Astrocyte of the cerebellum (primary cell): ENCODE data around the gene MGME1.
A peak's percentile ranks its signal among the peaks of the same experiment; 100 is the strongest.

Source experiments
- DNase-seq: peaks from one replicate; pipeline ENCODE4 v3.0.0-alpha.2; 2011; ENCODE audit warnings: low read depth
- H3K4me3 ChIP-seq: 2 replicates; pipeline ENCODE4 v1.5.1; 2011; ENCODE audit warnings: mild to moderate bottlenecking, low read depth, low read length, moderate library complexity
- in situ Hi-C: cut with HindIII; loops from 2 replicates; pipeline ENCODE4 v1.10.0; 2017; ENCODE audit warnings: low sequenced_read_pairs
- TF ChIP-seq, protein P1 (sequence below): IDR thresholded peaks from 2 replicates; pipeline ENCODE4 v1.5.1; 2012; ENCODE audit warnings: low read length, low read depth, moderate library complexity, mild to moderate bottlenecking; ENCODE audit errors: missing control alignments

The MGME1 gene

DNA sequence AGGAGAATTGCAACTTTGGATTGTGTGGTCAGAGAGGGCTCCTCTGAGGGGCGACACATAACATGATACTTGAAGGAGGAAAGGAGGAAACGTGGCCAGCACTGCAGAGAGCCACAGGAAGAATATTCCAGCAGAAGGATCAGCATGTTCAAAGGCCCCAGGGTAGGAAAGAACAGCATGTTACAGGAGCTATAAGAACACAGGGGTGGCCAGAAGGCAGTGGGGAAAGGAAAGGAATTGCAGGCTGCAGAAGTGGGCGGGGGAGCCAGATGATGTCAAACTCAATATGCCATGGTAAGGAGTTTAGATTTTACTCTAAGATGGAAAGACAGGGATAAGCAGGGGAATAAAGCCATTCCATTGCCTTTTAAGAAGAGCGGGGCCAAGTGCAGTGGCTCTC is 30.7 kb downstream of the MGME1 start:
- in situ Hi-C loops: no loop called here
- TF ChIP-seq, protein P1, sequence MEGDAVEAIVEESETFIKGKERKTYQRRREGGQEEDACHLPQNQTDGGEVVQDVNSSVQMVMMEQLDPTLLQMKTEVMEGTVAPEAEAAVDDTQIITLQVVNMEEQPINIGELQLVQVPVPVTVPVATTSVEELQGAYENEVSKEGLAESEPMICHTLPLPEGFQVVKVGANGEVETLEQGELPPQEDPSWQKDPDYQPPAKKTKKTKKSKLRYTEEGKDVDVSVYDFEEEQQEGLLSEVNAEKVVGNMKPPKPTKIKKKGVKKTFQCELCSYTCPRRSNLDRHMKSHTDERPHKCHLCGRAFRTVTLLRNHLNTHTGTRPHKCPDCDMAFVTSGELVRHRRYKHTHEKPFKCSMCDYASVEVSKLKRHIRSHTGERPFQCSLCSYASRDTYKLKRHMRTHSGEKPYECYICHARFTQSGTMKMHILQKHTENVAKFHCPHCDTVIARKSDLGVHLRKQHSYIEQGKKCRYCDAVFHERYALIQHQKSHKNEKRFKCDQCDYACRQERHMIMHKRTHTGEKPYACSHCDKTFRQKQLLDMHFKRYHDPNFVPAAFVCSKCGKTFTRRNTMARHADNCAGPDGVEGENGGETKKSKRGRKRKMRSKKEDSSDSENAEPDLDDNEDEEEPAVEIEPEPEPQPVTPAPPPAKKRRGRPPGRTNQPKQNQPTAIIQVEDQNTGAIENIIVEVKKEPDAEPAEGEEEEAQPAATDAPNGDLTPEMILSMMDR: no peak
- no peak for DNase-seq
- no peak overlapping the region for H3K4me3 ChIP-seq

- in situ Hi-C loops: no loop called here
- TF ChIP-seq, protein P1: no peak
- no peak overlapping the region for H3K4me3 ChIP-seq
- peak; percentile 65 for DNase-seq
These were observed 32.5 kb downstream of the MGME1 start for GRCh38 chr20:18001131-18001921.

DNA sequence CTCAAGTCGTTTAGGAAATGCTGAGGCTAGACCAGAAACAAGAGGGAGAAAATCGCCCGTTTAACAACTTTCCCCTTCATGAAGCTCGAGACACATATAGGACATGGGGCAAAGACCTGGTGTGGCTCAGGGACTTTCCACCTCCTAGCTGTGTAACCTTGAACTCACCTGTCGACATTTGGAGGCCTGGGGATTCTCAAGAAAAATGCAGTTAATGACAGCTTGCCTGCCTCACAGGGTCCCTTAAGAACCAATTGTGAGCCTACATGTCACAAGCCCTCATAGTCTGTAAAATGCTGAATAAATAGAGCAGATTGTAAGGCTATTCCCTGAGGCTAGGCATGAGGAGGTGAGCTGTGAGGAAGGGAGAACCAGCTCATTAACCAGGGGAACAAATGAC is 35.1 kb downstream of the MGME1 start:
- TF ChIP-seq, protein P1: no peak

GRCh38 chr20:18004384-18005031 is 35.7 kb downstream of the MGME1 start:
- TF ChIP-seq, protein P1: no peak
- no peak overlapping the region for H3K4me3 ChIP-seq
- DNase-seq: no peak
- in situ Hi-C loops: no loop called here

More for the DNA sequence above, 35.1 kb downstream of the MGME1 start:
- no peak overlapping the region for H3K4me3 ChIP-seq
- no peak for DNase-seq
- in situ Hi-C loops: no loop called here

- in situ Hi-C loops: no loop called here
- no peak for DNase-seq
- no peak overlapping the region for H3K4me3 ChIP-seq
- TF ChIP-seq, protein P1: no peak
These were observed 36.6 kb downstream of the MGME1 start for GRCh38 chr20:18005170-18005989.

- H3K4me3 ChIP-seq: no peak overlapping the region
- in situ Hi-C loops: no loop called here
- DNase-seq: no peak
- TF ChIP-seq, protein P1: no peak
These were observed 37.2 kb downstream of the MGME1 start for GRCh38 chr20:18005990-18006364.
